Right lobe of liver (tissue), 6 donors: ENCODE data around the gene SH2D7. TPM values are rescaled to one million over a fixed set of nuclear protein-coding genes. Genes with fewer than 3 reads are reported as not detected.
"Not testable (repeated sequence)": the region's sequence is repeated elsewhere in the genome, so short reads cannot be mapped to it uniquely, and the experiment has no call there.

Experiments used
- ATAC-seq, 4 donors: fragments of 200-7000 bp; cut with Tn5 transposase; one replicate each; pipeline ENCODE4 v1.9.1; 2020; ENCODE audit warnings: mild to moderate bottlenecking in 4 of 4, moderate library complexity in 4 of 4
- DNase-seq, 3 donors: peaks; one replicate each; pipeline ENCODE4 v3.0.0-alpha.2; 2020
- H3K27ac ChIP-seq, 3 donors: fragments of 200-600 bp; one replicate each; pipeline ENCODE4 v1.8.0; 2022
- H3K27me3 ChIP-seq, 2 donors: fragments of 200-600 bp; one replicate each; pipeline ENCODE4 v1.8.0; 2022
- H3K36me3 ChIP-seq, 4 donors: fragments of 200-600 bp; sonication (generic) in 1 of 4; one replicate each; pipeline versions ENCODE4 v1.5.1 to v1.8.0; 2017 to 2022; ENCODE audit warnings: control low read depth in 1 of 4
- H3K4me1 ChIP-seq, 4 donors: fragments of 200-600 bp; sonication (generic) in 1 of 4; one replicate each; pipeline versions ENCODE4 v1.5.1 to v1.8.0; 2017 to 2022; ENCODE audit warnings: control low read depth in 1 of 4
- H3K4me3 ChIP-seq, 3 donors: fragments of 200-600 bp; one replicate each; pipeline ENCODE4 v1.8.0; 2022
- H3K9me3 ChIP-seq, 4 donors: fragments of 200-600 bp; sonication (generic) in 1 of 4; one replicate each; pipeline versions ENCODE4 v1.5.1 to v1.8.0; 2017 to 2022; ENCODE audit warnings: control low read depth in 1 of 4
- POLR2A ChIP-seq: fragments of 450-650 bp; IDR thresholded peaks from one replicate; pipeline ENCODE4 v1.6.1; 2017; ENCODE audit warnings: antibody characterized with exemption, mild to moderate bottlenecking
- WGBS: methylation state at CpG from one replicate; pipeline ENCODE4 v1.1.6; 2018; ENCODE audit warnings: low coverage, low lambda C conversion rate; ENCODE audit not compliant: insufficient coverage; ENCODE audit errors: missing lambda C conversion rate; 5-methylcytosine and 5-hydroxymethylcytosine counted together
- intact Hi-C, 2 donors: fragments of 100-400 bp; cut with DNase I; formaldehyde crosslinking; loops; one replicate each; pipeline versions ENCODE4 v1.11.2 to v1.14.1; 2022
- total RNA-seq, 6 experiments: library from RNA; depleted of rRNA in 2 of 6; stranded (reverse); fragments of >200 nt in 2 of 6; fragmentation: NEBNext Ultra II Directional in 3 of 6; extraction: Animal tissue kit (Norgen Biotek cat#: 25700) in 3 of 6; gene quantifications; one replicate each; pipeline versions ENCODE4 v1.1.0 to v1.2.4, GENCODE V29; 2016 to 2023
- TF ChIP-seq, protein P1 (sequence below), 4 donors: fragments of 200-600 bp in 3 of 4; fragments of 450-650 bp in 1 of 4; IDR thresholded peaks; one replicate each; pipeline versions ENCODE4 v1.5.1 to v1.8.0; 2016 to 2022; ENCODE audit warnings: antibody characterized with exemption in 4 of 4, mild to moderate bottlenecking in 2 of 4
- donor health status: DM: no; HTN: yes; CAD: no.
- donor health status: DM: no; HTN: no; CAD: no.
- donor health status: DM: no; HTN: no; CAD: no.
- donor health status: DM: no; HTN: yes; CAD: no.
- donor health status: DM: no; HTN: yes; CAD: no.

The SH2D7 gene
- total RNA-seq, 6 experiments from 2014 or later: not detected

DNA sequence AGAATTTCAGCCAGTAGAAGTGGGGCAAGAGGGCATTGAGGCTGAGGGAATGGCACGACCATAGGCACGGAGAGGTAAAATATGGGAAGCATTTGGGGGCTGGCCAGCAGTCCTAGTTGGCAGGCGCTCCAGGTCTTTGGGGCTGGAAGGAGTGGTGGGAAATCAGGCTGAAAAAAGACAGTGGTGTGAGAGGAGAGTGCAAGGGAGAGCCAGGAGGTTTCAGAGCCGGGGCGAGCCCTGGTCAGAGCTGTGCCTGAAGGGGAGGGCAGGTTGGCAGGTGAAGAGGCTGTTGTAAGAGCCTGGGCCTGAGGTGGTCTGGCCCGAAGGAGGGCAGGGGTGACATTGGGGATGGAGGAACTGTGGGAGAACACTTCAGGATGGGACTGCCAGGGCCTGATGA, 55.2 kb downstream of the SH2D7 start:
- no peak overlapping the region for H3K27ac ChIP-seq
- H3K9me3 ChIP-seq: no peaks in the 10 kb centered on the region
- DNase-seq: no peak
- no peak overlapping the region for H3K4me3 ChIP-seq
- WGBS: 84% methylated on average over 6 of the region's 6 CpGs
- H3K27me3 ChIP-seq: no peaks in the 10 kb centered on the region
- H3K36me3 ChIP-seq: no peaks in the 10 kb centered on the region
- peaks cover 0 to 15% (median 4%) of the 10 kb centered on the region in 4 donors for H3K4me1 ChIP-seq
- no peak for ATAC-seq
- TF ChIP-seq, protein P1, sequence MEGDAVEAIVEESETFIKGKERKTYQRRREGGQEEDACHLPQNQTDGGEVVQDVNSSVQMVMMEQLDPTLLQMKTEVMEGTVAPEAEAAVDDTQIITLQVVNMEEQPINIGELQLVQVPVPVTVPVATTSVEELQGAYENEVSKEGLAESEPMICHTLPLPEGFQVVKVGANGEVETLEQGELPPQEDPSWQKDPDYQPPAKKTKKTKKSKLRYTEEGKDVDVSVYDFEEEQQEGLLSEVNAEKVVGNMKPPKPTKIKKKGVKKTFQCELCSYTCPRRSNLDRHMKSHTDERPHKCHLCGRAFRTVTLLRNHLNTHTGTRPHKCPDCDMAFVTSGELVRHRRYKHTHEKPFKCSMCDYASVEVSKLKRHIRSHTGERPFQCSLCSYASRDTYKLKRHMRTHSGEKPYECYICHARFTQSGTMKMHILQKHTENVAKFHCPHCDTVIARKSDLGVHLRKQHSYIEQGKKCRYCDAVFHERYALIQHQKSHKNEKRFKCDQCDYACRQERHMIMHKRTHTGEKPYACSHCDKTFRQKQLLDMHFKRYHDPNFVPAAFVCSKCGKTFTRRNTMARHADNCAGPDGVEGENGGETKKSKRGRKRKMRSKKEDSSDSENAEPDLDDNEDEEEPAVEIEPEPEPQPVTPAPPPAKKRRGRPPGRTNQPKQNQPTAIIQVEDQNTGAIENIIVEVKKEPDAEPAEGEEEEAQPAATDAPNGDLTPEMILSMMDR (IDR thresholded peaks at IDR 0.05): no peak
- TF ChIP-seq POLR2A: no peak
- intact Hi-C loops: no loop called here

DNA sequence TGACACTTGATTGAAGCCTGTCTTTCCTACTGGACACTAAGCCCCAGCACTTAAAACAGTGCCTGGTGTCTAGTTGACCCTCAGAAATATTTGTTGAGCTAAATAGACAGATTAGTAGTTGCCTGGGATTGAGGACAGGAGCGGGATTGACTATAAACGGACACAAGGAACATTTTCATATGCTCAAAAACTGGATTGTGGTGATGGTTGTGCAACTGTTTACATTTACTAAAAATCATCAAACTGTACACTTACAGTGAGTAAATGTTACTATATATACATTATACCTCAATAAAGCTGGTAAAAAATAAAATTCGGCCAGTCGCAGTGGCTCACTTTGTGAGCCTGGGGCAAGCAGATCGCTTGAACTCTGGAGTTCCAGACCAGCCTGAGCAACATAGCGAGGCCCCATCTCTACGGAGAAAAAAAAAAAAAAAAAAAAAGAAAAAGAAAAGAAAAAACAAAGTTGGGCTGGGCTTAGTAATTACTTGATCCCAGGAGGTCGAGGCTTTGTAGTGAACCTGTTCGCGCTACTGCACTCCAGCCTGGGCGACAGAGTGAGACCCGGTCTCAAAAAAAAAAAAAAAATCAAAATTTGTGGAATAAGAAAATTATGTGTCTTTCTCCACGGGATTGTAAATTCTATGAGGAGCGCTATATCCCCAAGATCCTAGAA, 56.2 kb downstream of the SH2D7 start:
- ATAC-seq (peak in 2 of 4 donors; percentile 2 to 9), DNase-seq (no peak)
- peak overlapping the region in 2 of 3 donors; percentile 27 to 33 for H3K27ac ChIP-seq

DNA sequence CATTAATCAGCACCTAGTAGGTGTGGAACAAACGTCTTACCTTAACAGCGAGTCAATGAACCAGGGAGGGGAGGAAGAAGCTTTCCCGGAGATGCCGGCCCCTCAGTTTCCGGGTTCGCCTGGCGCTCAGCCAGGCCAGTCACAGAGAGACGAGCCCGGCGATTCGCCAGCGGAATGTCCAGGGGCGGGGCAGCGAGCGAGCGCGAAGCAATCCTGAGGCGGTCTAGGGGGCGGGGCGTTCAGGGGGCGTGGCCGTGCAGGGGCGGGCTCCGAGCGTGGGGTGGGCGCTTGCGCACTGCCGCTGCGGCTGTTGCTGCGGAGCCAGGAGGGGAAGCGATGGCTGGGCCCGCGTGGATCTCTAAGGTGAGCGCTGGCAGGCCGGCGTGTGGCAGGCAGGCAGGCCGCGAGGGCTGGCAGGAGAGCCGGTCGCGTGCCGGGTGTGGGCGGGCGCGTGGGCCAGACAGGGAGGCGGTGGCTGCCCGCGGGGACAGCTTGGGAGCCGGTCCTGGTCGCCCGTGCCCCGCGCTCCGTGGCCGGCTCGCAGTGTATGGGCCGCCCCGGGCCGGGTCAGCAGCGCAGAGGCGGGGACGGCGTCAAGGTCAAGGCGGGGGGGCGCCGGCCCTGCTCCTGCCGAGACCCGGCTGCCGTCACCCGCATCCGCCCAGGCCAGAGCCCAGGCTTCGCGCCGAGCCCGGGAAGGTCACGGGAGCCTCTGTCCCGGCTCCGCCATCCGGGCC, 56.9 kb downstream of the SH2D7 start, which contains the start of gene IDH3A:
IDH3A (plus strand) TSS at position 295 of the 737 bp plus-strand sequence; CDS start at position 337, 42 bp downstream.
- Histone ChIP-seq H3K36me3 (no peaks in the 10 kb centered on the region), H3K4me1 (peaks cover 0 to 15% (median 4%) of the 10 kb centered on the region in 4 donors), H3K27ac (peak within 1 kb of the TSS; percentile 52 to 70 (median 57)), H3K9me3 (no peaks in the 10 kb centered on the region), H3K4me3 (peak within 1 kb of the TSS; percentile 90 to 94 (median 92)), H3K27me3 (no peaks in the 10 kb centered on the region)
- WGBS: 0% methylated on average over 4 of the region's 79 CpGs
- ATAC-seq (peak; percentile 99), DNase-seq (peak; percentile 100)
- TF ChIP-seq, protein P1 (IDR thresholded peaks at IDR 0.05): no peak
- TF ChIP-seq POLR2A: peak; percentile 85
- intact Hi-C loops: no loop called here

More for the DNA sequence above, 56.2 kb downstream of the SH2D7 start:
- Histone ChIP-seq H3K27me3 (no peaks in the 10 kb centered on the region), H3K36me3 (no peaks in the 10 kb centered on the region), H3K4me3 (peak overlapping the region; percentile 90 to 94 (median 92)), H3K9me3 (no peaks in the 10 kb centered on the region), H3K4me1 (peaks cover 0 to 15% (median 4%) of the 10 kb centered on the region in 4 donors)
- WGBS: 13% methylated on average over 12 of the region's 14 CpGs
- TF ChIP-seq, protein P1 (IDR thresholded peaks at IDR 0.05): no peak
- no peak for TF ChIP-seq POLR2A
- intact Hi-C loops: no loop called here

DNA sequence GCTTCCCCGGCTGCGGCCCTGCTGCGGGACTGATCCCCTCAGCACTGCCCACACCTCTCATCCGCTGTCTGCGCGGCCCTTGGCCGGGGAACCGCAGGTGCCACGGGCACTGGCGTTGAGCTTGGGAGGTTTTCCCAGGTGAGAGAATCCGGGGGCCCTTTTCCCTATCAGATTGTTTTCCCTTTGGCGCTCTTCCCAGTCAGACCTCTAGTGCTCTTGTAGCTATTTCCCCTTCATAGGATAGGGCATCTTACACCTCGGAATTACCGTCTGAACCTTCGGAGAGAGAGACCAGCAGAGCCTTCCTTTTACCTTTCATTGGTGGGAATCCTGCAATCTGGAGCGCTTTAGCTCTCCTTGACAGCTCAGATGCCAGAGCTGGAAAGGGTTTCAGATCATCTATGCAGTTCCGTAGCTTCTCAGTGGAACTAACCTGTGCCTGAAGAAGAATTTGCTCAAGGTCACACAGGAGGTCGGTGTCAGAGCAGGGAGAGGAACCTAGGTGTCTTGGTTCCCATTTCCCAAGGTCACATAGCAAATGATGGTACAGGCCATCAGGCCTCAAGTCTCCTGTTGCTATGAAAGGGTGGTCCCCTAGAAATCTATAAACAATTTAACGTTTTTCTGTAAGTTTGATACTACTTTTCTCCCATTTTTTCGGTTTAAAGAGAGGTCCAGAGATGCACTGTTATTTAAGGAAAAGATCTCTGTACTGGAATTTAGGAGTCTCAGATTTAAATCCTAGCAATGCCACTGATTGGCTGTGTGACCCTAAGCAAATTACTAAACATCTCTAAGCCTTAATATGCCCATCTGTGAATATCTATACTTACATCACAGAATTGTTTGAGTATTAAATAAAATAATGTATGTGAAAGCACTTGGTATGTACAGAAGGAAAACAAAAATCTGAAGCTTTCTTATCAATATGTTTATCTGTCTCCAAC, 57.7 kb downstream of the SH2D7 start:
- no peak for ATAC-seq
- WGBS: 16% methylated on average over 9 of the region's 20 CpGs
- DNase-seq: no peak

GRCh38 chr15:78151075-78151474, 58.7 kb downstream of the SH2D7 start:
- H3K27ac ChIP-seq, H3K4me3 ChIP-seq, H3K27me3 ChIP-seq, DNase-seq, ATAC-seq, intact Hi-C loops, H3K36me3 ChIP-seq, H3K9me3 ChIP-seq: not testable (repeated sequence)
- peaks cover 0 to 15% (median 4%) of the 10 kb centered on the region in 4 donors for H3K4me1 ChIP-seq
- WGBS: 100% methylated on average over 3 of the region's 8 CpGs

More for the DNA sequence above, 57.7 kb downstream of the SH2D7 start:
- intact Hi-C loops: no loop called here
- Histone ChIP-seq H3K9me3 (no peaks in the 10 kb centered on the region), H3K36me3 (no peaks in the 10 kb centered on the region), H3K27me3 (no peaks in the 10 kb centered on the region), H3K27ac (peak overlapping the region; percentile 52 to 70 (median 57)), H3K4me1 (peaks cover 0 to 15% (median 4%) of the 10 kb centered on the region in 4 donors), H3K4me3 (peak overlapping the region; percentile 90 to 94 (median 92))
- TF ChIP-seq POLR2A: no peak
- TF ChIP-seq, protein P1 (IDR thresholded peaks at IDR 0.05): no peak
